HG03108 (cell line): ENCODE data around the gene LUZP2.

ENCODE experiments used
- ATAC-seq: cut with Tn5 transposase; IDR thresholded peaks from one replicate; pipeline ENCODE4 v1.9.1; 2021; ENCODE audit warnings: moderate library complexity; ENCODE audit not compliant: unreplicated experiment

Gene LUZP2

GRCh38 chr11:24628224-24628776 is 131.4 kb downstream of the LUZP2 start:
- ATAC-seq = no peak

- ATAC-seq = no peak
Measured at GRCh38 chr11:24634606-24635160, 137.8 kb downstream of the LUZP2 start.

- no peak for ATAC-seq
Measured at GRCh38 chr11:24635588-24636290, 138.9 kb downstream of the LUZP2 start.

- ATAC-seq = no peak
Measured at GRCh38 chr11:24636291-24636629, 139.4 kb downstream of the LUZP2 start.

GRCh38 chr11:24637520-24637919 is 140.7 kb downstream of the LUZP2 start:
- no peak for ATAC-seq

GRCh38 chr11:24642648-24643047 is 145.8 kb downstream of the LUZP2 start:
- no peak for ATAC-seq

GRCh38 chr11:24645563-24645962 is 148.7 kb downstream of the LUZP2 start:
- no peak for ATAC-seq

- no peak for ATAC-seq
Measured at GRCh38 chr11:24651873-24652272, 155.0 kb downstream of the LUZP2 start.

GRCh38 chr11:24653901-24654300 is 157.0 kb downstream of the LUZP2 start:
- no peak for ATAC-seq

GRCh38 chr11:24661331-24661730 is 164.5 kb downstream of the LUZP2 start:
- ATAC-seq = no peak

GRCh38 chr11:24664399-24664798 is 167.5 kb downstream of the LUZP2 start:
- ATAC-seq = no peak

GRCh38 chr11:24667353-24667968 is 170.6 kb downstream of the LUZP2 start:
- ATAC-seq = no peak

GRCh38 chr11:24678703-24679348 is 182.0 kb downstream of the LUZP2 start:
- no peak for ATAC-seq

- ATAC-seq = no peak
Measured at GRCh38 chr11:24679821-24680351, 183.0 kb downstream of the LUZP2 start.

- ATAC-seq = no peak
Measured at GRCh38 chr11:24683583-24683982, 186.7 kb downstream of the LUZP2 start.

- ATAC-seq = no peak
Measured at GRCh38 chr11:24685821-24686220, 189.0 kb downstream of the LUZP2 start.

- no peak for ATAC-seq
Measured at GRCh38 chr11:24687531-24688147, 190.8 kb downstream of the LUZP2 start.

GRCh38 chr11:24688981-24689380 is 192.1 kb downstream of the LUZP2 start:
- ATAC-seq = no peak

GRCh38 chr11:24697522-24698111 is 200.8 kb downstream of the LUZP2 start:
- no peak for ATAC-seq

GRCh38 chr11:24704716-24705115 is 207.9 kb downstream of the LUZP2 start:
- ATAC-seq = no peak

- ATAC-seq = no peak
Measured at GRCh38 chr11:24705474-24705873, 208.6 kb downstream of the LUZP2 start.
